ENCODE results near the gene KRT86.

DNA sequence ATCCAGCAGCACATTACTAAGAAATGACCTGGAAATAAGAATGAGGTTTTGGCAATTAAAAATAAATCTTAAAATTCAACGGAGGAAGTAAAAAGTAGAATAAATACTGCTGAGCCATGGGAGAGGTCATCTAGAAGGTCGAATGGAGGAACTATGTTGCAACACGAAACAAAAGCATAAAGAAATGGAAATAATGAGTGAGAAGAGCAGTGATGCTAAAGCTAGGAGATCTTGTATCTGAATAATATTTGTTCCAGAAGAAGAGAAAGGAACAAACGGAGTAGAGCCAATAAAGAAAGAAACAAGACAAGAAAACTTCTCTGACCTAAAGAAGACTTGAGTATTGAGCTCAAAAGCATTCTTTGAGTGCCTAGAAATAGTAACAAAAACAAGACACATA lies 48.0 kb upstream of the KRT86 start:
- TF ChIP-seq CTCF (IDR thresholded peaks at IDR 0.05; ENCODE audit: low read depth, low read length, poor library complexity, severe bottlenecking): no peak
- no peak for TF ChIP-seq EZH2phosphoT487 (IDR thresholded peaks at IDR 0.05; ENCODE audit: borderline replicate concordance, low read length)
